Central memory CD4-positive, alpha-beta T cell (primary cell): ENCODE data around the gene NUP50.

Experiments used
- DNase-seq: peaks from one replicate; pipeline ENCODE4 v3.0.0; 2022

The NUP50 gene

DNA sequence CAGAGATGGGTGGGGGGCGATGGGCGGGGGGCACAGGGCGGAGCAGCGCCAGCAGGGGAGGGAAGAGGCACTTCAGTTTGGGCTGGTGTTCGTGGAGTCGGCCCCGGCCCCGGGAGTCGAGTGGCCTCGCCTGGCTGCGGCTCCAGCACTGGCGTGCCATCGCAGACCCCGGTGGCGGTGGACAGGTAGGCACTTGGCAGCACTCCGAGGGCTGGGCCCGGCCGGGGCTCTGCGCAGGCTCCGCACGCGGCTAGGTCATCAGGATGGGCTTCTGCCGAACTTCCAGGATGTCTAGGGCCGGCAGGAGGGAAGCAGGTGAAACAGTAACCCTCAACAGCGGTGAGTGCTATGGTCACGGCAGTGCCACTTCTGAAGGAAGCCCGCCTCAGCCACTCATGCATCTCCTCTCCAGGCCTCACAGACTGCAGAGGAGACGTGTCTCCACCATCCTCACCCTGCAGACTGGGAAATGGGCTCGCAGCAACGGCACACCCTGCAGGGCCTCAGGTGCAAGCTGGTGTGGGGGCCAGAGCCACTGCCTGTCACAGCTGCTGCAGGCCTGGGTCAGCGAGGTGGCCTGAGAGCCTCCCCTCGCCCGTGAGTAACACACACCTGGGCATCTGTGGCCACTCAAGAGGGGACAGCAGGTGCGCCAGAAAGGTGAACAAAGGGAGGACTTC is 33.3 kb downstream of the NUP50 start:
- no peak for DNase-seq

DNA sequence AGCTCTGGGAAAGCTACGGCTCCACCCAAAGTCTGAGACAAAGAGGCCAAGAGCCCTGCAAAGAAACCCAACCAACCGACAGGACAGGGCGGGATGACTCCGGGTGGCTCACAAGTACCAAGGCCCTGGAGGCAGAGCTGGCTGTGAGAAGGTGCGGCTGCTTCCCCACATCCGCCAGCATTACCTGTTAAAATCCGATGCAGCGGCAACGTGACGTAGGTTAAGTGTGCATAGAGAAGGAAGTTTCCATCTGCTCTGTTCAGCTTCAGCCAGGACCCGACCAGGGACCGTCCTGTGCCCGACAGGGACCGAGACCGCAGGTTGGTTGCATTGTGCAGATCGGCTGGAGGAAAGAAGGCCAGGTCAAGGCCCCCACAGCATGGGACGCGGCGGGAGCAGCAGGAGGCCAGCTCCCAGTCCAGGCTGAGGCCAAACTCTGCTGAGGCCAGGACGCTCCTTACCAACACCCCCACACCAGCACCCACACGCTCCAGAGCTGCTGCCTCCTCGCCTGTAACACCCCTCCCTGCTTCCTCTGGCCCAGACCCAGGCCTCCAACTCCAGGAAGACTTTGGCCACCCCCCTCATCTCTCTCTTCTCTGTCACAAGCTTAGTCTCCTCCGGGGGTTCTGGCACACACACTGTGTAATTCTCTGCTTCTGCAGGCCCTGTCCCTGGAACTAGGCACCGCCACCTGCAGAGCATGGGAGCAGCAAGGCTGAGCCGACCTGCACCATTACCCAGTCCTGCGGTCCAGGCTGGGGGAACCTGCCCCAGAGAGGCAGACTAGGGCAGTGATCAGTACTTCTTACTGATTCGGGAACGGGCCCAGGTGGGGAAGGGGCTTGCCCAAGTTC is 34.1 kb downstream of the NUP50 start:
- no peak for DNase-seq

DNA sequence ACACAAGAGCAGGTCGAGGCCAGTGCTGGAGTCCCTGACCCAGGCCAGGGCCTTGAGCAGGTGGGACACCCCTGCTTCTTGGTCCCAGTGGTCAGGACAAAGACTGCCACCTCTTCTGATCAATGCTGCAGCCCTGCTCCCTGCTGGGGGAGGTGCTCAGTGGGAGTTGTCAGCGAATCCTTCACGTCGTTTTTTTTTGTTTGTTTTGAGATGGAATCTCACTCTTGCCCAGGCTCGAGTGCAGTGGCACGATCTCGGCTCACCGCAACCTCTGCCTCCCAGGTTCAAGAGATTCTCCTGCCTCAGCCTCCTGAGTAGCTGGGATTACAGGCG is 34.7 kb downstream of the NUP50 start:
- no peak for DNase-seq

GRCh38 chr22:45199723-45200122 is 36.0 kb downstream of the NUP50 start:
- no peak for DNase-seq

- DNase-seq: no peak
These were observed 36.5 kb downstream of the NUP50 start for GRCh38 chr22:45200230-45200629.

GRCh38 chr22:45200860-45201511 is 37.3 kb downstream of the NUP50 start:
- no peak for DNase-seq

DNA sequence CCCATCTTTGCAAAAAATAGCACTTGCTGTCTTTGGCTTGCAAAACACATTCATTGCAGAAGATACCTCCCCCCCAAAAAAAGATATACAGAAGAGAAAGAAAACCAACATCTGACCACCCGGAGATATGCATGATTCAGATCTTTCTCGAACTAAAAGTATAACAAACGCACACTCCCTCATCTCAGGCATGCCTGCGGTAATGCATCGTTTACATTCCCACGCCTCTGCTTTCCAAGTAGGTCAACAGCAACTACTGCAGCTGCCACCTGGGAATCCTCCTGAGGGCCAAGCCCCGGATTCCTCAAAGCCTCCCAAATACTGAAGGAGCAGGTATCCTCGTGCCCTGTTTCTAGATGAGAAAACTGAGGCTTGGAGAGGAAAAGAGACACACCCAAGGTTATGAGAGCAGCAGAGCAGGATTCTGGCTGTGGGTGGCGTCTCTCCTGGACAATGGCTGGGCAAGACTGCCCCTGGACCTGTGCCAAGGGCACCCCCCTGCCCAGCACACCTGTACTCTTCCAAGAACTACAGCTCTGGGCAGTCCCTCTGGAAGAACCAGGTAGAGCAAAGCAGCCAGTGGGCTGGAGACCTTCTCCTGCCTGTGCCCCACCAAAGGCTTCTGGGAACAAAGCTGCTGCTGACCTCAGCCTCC is 38.1 kb downstream of the NUP50 start:
- no peak for DNase-seq

DNA sequence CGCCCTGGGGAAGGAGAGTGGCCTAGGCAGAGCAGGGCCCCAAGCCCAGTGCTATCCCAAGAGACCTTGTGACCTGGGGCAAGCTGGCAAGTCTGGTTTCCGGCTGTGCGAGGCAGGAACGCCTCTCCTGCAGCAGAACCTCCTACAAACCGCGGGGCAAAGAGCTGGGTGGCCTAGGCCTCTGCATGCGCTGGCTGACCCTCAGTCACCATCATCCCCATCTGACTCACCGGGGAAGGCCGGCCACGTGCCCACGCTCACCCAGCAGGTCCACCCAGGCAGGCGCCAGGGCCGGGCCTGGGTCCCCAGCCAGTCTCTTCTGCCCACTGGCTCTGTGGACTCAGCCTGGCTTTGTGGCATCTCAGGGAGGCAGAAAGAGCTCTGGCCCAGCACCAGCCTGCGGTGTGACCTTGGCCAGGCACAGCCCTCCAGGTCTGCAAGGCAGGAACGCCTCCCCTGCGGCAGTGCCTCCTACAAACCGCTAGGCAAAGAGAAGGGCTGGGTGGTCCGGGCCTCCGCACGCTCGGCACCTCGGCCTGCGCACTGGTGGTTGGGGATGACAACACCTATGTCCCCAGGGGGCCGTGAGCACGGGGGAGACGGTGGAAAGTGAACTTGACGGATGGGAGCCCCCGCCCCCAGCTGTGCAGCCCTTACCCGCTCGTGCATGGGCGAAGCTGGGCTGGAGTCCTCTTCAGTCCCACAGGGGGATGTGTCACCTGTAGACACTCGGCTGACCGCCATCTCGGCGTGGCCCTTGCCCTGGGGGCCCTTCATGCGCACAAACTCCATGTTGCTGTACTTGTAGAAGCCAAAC is 38.8 kb downstream of the NUP50 start:
- no peak for DNase-seq

- no peak for DNase-seq
These were observed 39.6 kb downstream of the NUP50 start for GRCh38 chr22:45203150-45203951.

GRCh38 chr22:45204241-45204640 is 40.5 kb downstream of the NUP50 start:
- DNase-seq: no peak

DNA sequence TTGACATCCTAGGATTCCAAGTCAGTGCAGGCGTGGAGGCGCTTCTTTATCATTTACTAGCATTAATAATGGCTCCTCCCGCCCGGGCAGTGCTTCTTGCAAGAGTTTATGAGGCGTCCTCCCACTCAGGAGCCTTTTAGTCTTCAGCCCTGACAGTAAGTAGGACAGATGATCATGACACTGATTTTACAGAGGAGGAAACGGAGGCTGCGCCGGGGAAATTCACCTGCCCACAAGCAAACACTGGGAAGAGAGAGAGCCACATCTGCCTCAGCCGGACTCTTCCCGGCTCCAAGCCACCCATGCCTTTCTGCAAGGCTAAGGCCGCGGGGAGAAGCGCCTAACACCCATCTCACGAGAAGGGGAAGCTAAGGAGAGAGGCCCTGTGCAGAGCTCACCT is 41.1 kb downstream of the NUP50 start:
- DNase-seq: no peak

DNA sequence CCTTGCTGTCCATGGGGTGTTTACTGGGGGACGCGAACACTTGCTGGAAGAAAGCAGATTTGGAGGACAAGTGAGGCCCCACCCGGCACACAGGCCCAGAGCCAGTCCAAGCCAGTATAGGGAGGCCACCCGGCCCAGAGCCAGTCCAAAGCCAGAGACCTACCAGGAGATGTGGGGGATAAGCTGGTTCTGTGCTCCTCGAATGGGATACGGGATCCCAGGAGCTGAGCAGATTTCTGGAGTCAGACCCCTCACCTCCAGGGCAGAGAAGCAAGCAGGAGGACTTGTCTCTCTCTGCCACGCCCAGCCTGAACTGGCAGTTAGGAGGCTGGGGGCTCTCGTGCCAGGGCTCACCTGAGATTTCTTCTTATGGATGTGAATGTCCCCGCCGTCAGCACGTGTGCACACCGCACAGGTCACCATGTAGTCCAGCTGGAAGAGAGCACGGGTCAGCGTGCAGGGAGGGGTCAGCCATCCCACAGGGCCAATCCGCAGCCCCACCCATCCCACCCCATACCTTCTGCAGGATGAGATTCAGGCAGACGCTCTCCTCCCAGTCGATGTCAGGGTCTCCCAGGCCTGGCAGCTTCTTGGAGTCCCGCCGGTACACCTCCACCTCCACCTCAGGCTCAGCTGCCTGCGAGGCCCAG is 41.7 kb downstream of the NUP50 start:
- DNase-seq: no peak

DNA sequence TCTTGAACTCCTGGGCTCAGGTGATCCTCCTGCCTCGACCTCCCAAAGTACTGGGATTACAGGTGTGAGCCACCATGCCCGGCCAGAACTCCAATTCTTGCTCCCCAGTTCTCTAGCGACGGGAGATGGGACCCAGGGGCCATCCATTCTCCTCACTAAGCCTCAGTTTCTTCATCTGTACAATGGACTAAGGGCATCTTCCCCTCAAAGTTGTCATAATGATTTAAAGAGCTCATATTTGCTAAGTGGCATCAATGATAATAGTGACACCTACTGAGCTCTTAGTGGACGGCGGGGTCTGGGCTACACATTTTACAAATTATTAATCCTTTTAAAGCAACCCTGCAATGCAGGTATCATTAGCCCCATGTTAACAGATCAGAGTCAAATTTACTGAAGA is 42.5 kb downstream of the NUP50 start:
- no peak for DNase-seq

- no peak for DNase-seq
These were observed 43.8 kb downstream of the NUP50 start for GRCh38 chr22:45207533-45207932.

DNA sequence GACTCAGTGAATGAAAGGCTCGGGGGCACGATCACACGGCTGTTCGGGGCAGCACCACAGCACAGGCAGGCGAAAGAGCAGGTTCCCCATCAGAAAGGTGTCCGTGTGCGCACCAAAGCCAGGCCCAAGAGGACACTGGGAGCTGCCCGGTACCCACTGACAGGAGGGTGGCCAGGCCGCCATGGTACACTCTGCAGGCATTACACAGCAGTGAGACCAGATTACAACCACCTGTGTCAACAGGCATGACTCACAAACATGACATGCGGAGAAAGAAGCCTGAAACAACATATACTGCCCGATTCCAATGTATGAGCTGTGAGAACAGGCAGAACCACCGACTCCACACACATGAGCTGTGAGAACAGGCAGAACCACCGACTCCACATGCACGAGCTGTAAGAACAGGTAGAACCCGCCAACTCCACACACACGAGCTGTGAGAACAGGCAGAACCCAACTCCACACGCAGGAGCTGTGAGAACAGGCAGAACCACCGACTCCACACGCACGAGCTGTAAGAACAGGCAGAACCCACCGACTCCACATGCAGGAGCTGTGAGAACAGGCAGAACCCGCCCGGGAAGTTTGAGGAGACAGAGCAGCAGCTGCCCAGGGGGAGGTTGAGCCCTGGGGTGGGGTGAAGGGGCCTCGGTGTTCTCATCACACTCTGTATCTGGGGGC is 44.4 kb downstream of the NUP50 start:
- no peak for DNase-seq

- no peak for DNase-seq
These were observed 44.9 kb downstream of the NUP50 start for GRCh38 chr22:45208696-45208992.

DNA sequence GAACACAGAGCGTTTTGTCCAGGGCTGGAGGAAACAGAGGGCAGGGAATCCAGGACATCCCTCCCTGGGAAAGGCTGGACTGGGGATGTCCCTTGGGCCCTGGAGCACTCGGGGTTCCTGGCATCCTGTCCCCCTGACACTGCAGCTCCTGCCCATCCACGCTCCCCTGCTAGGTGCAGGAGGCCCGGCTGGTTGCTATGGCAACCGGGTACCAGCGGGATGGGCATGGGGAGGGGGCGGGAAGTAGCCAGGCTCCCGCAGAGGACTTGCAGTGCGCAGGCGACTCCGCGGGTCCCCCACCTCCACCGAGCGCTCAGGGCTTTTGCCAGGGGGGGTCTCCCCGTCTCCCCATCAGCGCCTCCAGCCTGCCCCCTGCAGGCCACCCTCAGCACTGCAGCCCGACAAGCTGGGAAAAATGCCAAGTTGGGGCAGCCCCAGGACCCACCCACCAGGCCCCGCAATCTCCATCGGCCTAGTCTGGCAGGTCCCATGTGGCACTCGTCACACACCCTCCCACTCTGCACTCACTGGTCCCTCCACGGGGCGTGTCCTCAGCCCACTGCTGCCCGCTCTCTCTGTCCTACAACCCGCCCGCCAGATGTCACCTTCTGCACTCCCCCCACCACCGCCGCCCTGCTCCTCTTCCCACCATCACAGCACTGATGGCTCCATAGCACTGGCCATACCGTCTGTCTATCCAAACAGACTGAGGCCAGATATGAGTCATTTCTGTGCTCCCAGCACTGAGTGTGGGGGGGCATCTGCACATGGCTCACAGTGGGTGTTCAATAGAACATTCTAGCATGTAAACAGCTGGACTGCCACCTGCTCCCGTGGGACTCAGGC is 45.5 kb downstream of the NUP50 start:
- DNase-seq: no peak

DNA sequence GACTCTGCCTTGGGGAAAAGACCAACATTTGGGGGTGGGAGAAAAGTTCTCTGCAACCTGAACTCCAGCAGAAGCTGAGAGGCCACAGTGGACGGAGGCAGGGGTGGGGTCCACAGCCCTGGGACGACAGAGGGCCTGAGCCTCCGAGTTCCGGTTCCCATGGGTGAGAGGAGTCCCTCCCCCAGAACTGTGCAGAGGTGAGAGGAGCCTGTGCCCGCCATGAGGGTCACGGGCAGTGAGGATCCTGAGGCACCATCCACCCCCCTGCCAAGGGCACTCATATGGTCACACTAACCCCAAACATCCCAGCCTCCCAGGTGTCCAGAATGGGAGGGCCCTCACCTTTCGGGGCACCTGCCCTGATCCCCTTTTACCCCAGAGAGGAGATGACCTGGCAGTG is 46.4 kb downstream of the NUP50 start:
- DNase-seq: no peak

GRCh38 chr22:45210577-45210976 is 46.9 kb downstream of the NUP50 start:
- no peak for DNase-seq

DNA sequence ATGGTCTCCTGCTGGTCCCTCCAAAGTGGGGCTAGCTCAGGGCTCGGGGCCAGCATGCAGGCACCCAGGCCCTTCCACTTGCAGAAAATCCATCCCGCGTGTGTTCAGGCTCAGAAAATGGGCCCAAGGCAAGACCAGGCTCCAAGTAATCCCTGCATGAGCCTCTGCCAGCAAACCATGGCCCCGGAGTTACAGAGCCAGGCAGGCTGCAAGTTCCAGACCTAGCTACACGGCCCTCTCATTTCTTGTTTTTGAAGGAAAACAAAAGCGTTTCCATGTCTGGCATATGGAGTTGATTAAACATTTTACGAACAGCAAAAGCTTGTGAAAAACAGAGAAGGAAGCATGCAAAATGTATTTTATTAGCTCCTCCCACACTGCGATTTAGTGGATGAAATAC is 47.3 kb downstream of the NUP50 start:
- DNase-seq: no peak
